Uterus (tissue), 4 donors: Measurements from ENCODE around the gene CD59. TPM values are rescaled to one million over a fixed set of nuclear protein-coding genes. Genes with fewer than 3 reads are reported as not detected.
"Not testable (repeated sequence)": the region's sequence is repeated elsewhere in the genome, so short reads cannot be mapped to it uniquely, and the experiment has no call there.

Experiments used
- DNase-seq, 2 donors: peaks; one replicate each; pipeline ENCODE4 v3.0.0-alpha.2; 2019 to 2020
- H3K27ac ChIP-seq, 2 donors: fragments of 200-600 bp; sonication (generic); 1 replicate in 1 of 2; 2 replicates in 1 of 2; pipeline ENCODE4 v1.5.1; 2016 to 2018
- H3K27me3 ChIP-seq, 2 donors: fragments of 200-600 bp; sonication (generic); one replicate each; pipeline ENCODE4 v1.5.1; 2018 to 2019; ENCODE audit warnings: control low read depth in 1 of 2
- H3K36me3 ChIP-seq, 2 donors: fragments of 200-600 bp; sonication (generic); one replicate each; pipeline ENCODE4 v1.5.1; 2019; ENCODE audit warnings: control low read depth in 1 of 2
- H3K4me1 ChIP-seq, 2 donors: fragments of 200-600 bp; sonication (generic); one replicate each; pipeline ENCODE4 v1.5.1; 2018 to 2019; ENCODE audit warnings: control low read depth in 1 of 2
- H3K4me3 ChIP-seq, 2 donors: fragments of 200-600 bp; sonication (generic); 1 replicate in 1 of 2; 2 replicates in 1 of 2; pipeline ENCODE4 v1.5.1; 2018 to 2019; ENCODE audit warnings: mild to moderate bottlenecking in 1 of 2
- H3K9me3 ChIP-seq, 2 donors: fragments of 200-600 bp; sonication (generic); one replicate each; pipeline ENCODE4 v1.5.1; 2019; ENCODE audit warnings: control low read depth in 1 of 2
- POLR2A ChIP-seq, 2 donors: fragments of 450-650 bp; IDR thresholded peaks; one replicate each; pipeline ENCODE4 v1.6.1; 2016; ENCODE audit warnings: antibody characterized with exemption in 2 of 2, mild to moderate bottlenecking in 1 of 2, moderate library complexity in 1 of 2
- intact Hi-C: fragments of 100-400 bp; cut with DNase I; formaldehyde crosslinking; loops from one replicate; pipeline ENCODE4 v1.15.1; 2023; ENCODE audit warnings: low total_unique reads
- total RNA-seq, 4 donors: library from RNA; depleted of rRNA in 3 of 4; stranded (reverse); fragments of >200 nt in 3 of 4; gene quantifications; one replicate each; pipeline versions ENCODE4 v1.1.0 to v1.2.4, GENCODE V29; 2014 to 2023
- TF ChIP-seq, protein P1 (sequence below), 4 experiments: fragments of 200-600 bp in 2 of 4; fragments of 450-650 bp in 2 of 4; sonication (generic) in 2 of 4; IDR thresholded peaks; one replicate each; pipeline ENCODE4 v1.5.1; 2016 to 2019; ENCODE audit warnings: antibody characterized with exemption in 4 of 4, mild to moderate bottlenecking in 2 of 4, moderate library complexity in 1 of 4
- donor health status: DM: yes; HTN: yes; CAD: no.

CD59 gene
- total RNA-seq, 4 donors from 2014 or later, result 221 to 621 (median 300) TPM

DNA sequence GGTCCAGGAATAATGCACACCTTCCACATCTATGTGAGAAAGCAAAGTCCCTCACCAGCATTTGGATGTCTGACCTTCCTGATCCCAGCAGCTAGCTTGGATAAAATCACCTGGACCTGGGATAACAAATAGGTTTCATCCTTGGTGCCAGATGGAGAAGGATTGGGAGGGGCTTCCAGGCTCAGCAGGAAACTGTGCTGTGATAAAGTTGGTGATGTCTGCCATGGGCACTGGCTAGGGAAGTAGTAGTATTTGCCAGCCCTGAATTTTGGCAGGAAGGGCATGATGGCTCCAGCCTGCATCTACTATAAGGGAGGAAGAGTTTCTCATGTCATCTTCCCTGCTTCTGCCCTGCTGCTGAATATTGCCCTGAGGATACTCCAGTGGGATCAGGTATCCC lies 73.1 kb downstream of the CD59 start:
- H3K27me3 ChIP-seq, result no peaks in the 10 kb centered on the region
- H3K36me3 ChIP-seq, result no peaks in the 10 kb centered on the region
- no peak overlapping the region for H3K27ac ChIP-seq
- intact Hi-C loops, result no loop called here
- no peak for DNase-seq
- no peaks in the 10 kb centered on the region for H3K4me1 ChIP-seq
- TF ChIP-seq POLR2A (IDR thresholded peaks at IDR 0.05), result no peak
- TF ChIP-seq, protein P1, sequence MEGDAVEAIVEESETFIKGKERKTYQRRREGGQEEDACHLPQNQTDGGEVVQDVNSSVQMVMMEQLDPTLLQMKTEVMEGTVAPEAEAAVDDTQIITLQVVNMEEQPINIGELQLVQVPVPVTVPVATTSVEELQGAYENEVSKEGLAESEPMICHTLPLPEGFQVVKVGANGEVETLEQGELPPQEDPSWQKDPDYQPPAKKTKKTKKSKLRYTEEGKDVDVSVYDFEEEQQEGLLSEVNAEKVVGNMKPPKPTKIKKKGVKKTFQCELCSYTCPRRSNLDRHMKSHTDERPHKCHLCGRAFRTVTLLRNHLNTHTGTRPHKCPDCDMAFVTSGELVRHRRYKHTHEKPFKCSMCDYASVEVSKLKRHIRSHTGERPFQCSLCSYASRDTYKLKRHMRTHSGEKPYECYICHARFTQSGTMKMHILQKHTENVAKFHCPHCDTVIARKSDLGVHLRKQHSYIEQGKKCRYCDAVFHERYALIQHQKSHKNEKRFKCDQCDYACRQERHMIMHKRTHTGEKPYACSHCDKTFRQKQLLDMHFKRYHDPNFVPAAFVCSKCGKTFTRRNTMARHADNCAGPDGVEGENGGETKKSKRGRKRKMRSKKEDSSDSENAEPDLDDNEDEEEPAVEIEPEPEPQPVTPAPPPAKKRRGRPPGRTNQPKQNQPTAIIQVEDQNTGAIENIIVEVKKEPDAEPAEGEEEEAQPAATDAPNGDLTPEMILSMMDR (IDR thresholded peaks at IDR 0.05), result no peak
- H3K4me3 ChIP-seq, result no peak overlapping the region
- H3K9me3 ChIP-seq, result no peaks in the 10 kb centered on the region

DNA sequence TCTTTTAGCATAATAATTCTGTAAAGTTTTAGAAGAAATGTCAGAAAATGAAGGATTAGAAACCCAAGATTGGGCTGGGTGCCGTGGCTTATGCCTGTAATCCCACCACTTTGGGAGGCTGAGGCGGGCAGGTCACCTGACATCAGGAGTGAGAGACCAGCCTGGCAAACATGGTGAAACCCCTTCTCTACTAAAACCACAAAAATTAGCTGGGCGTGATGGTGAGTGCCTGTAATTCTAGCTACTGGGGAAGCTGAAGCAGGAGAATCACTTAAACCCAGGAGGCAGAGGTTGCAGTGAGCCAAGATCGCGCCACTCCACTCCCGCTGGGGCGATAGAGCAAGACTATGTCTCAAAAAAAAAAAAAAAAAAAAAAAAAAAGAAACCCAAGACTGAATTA lies 74.7 kb downstream of the CD59 start:
- H3K4me3 ChIP-seq, intact Hi-C loops, H3K4me1 ChIP-seq, DNase-seq, H3K27ac ChIP-seq, H3K36me3 ChIP-seq, H3K9me3 ChIP-seq, H3K27me3 ChIP-seq: not testable (repeated sequence)

DNA sequence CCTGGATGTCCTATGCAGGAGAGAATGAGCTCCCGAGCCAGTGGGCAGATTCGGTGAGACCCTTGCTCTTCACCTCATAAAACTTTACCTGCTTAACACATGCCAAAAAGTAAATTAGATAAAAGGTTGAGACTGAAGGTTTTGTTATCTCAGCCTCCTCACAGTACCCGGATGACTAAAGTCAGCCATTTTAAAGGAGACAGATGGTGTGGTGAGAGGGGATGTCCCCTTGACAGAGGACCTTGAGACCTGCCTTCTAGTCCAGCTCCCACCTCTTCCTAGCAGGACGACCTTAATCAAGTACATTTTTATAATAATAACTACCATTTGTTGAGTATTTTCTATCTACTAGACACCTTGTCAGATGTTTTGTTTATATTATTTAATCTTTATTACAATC lies 75.3 kb downstream of the CD59 start:
- Histone ChIP-seq H3K9me3 (no peaks in the 10 kb centered on the region), H3K27ac (no peak overlapping the region), H3K36me3 (no peaks in the 10 kb centered on the region), H3K4me1 (no peaks in the 10 kb centered on the region), H3K4me3 (no peak overlapping the region), H3K27me3 (no peaks in the 10 kb centered on the region)
- no peak for TF ChIP-seq POLR2A (IDR thresholded peaks at IDR 0.05)
- TF ChIP-seq, protein P1 (IDR thresholded peaks at IDR 0.05), result no peak
- DNase-seq, result no peak
- intact Hi-C loops, result no loop called here

DNA sequence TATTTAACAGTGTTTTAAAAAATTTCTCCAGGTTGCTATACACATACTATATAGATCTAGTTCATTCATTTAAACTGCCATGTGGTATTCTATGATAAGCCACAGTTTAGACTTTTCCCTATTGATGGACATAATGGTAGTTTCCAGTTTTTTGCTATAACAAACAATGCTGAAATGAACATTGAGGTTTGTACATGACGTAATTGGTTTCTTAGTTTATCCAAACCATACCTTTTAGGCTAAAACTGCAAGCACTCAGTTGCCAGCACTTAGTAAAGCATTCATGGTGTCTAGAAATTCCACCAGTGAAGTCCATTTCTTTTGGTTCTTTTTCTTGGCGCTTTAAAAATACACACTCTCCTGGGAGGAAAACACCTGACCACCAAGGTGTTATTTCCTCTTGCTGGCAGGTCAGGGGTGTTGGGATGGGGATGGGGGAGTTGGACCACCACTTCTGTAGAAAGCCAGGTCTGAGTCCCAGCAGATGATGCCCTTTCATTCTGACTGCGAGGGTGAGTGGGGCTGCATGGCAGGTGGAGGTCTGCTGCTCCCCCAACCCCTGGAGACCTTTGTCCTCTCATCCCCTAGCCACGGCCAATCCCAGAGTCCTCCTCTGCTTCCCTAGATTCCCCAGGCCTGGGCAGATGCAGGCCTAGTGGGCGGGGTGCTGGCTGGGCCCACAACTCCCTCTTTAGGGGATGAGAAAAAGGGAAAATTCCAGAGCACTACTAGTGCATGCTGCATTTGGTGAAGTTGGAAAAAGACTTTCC lies 76.7 kb downstream of the CD59 start:
- intact Hi-C loops, result no loop called here
- Histone ChIP-seq H3K9me3 (no peaks in the 10 kb centered on the region), H3K4me1 (no peaks in the 10 kb centered on the region), H3K4me3 (no peak overlapping the region), H3K36me3 (no peaks in the 10 kb centered on the region), H3K27ac (no peak overlapping the region), H3K27me3 (no peaks in the 10 kb centered on the region)
- TF ChIP-seq, protein P1 (IDR thresholded peaks at IDR 0.05), result no peak
- TF ChIP-seq POLR2A (IDR thresholded peaks at IDR 0.05), result no peak
- DNase-seq, result no peak

DNA sequence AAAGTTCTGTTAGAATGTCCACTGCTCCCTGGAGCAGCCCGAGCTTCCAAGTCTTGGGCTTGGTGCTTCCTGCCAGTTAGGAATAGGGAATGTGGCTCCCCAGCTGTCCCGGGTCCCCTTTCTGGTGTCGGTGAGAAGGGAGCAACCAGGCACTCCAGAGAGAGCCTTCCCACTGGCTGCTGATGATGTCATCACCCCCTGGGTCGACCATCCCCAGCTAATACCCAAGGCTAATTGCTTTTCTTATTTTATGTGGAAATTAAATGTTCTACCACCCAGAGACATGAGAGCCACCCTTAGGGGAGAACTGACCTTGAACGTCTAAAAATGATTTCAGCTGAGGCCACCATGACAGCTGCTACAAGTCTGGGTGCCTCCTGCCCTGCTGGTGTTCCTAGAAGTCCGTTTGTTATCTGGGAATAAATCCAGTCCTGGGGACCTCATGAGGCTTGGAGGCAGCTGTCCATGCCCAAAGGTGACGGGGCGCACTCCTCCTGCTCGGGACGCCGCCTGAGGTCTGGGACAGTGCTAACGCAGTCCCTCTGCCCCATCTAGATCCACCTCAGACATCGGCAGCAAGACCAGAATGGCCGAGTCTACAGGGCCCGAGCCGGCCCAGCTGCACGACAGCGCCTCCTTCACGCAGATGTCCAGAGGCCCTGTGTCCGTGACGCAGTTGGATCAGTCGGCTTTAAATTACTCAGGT lies 77.9 kb downstream of the CD59 start:
- DNase-seq, result no peak
- no peak for TF ChIP-seq POLR2A (IDR thresholded peaks at IDR 0.05)
- TF ChIP-seq, protein P1 (IDR thresholded peaks at IDR 0.05), result no peak
- no peak overlapping the region for H3K4me3 ChIP-seq
- no peaks in the 10 kb centered on the region for H3K9me3 ChIP-seq
- no peaks in the 10 kb centered on the region for H3K36me3 ChIP-seq
- intact Hi-C loops, result no loop called here
- no peaks in the 10 kb centered on the region for H3K4me1 ChIP-seq
- H3K27me3 ChIP-seq, result no peaks in the 10 kb centered on the region
- H3K27ac ChIP-seq, result no peak overlapping the region
